ENCODE results near the gene C1D.
"Not testable (repeated sequence)": the region's sequence is repeated elsewhere in the genome, so short reads cannot be mapped to it uniquely, and the experiment has no call there.

The C1D gene

DNA sequence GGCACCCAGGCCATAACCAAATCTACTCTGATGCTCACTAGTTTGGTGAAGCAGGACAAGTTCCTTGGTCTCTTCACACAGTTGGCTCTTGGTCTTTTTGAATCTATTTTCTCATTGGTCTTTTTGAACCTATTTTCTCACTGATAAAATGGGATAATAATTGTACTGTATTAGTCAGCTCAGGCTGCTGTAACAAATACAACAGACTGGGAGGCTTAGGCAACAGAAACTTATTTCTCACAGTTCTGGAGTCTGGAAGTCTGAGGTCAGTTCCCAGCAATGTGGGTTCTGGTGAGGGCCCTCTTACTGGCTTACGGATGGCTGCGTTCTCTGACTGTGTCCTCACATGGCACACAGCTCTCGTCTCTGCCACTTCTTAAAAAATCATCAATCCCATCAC lies 63.5 kb downstream of the C1D start:
- no peak for DNase-seq (ENCODE audit: low read depth)

GRCh38 chr2:67997903-67998302 lies 64.9 kb downstream of the C1D start:
- no peak for DNase-seq (ENCODE audit: low read depth)

- DNase-seq (ENCODE audit: low read depth): peak; percentile 61
Measured at GRCh38 chr2:67997528-67997900, 65.3 kb downstream of the C1D start.

DNA sequence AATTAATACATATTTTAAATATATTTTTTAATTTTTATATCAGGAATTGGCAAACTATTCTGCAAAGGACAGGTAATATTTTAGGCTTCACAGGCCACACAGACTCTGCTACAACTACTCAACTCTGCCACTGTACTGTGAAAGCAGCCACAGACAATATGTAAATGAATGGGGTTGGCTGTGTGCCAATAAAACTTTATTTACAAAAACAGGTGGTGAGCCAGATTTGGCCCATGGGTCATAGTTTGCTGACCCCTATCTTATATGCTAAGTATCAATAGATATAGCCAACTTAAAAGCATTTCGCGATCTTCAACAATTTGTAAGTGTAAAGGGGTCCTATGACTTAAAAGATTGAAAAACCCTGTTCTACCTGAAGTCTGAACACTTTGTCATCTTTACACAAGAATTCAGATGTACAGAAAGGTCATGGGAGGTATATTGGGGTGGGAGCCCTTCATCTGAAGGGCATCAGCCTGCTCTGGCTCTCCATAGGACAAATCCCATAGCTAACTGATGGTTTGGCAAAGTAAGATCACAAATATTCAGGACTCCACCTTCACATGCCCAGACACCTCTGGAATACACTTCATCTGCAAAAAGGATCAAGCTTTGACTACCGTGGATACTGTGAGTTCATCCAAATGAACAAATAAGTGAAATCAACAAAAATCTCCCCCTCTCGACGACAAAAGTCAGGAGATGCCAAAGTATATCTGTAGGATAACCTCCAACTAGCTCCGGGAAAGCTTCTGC lies 65.9 kb downstream of the C1D start:
- no peak for DNase-seq (ENCODE audit: low read depth)

DNA sequence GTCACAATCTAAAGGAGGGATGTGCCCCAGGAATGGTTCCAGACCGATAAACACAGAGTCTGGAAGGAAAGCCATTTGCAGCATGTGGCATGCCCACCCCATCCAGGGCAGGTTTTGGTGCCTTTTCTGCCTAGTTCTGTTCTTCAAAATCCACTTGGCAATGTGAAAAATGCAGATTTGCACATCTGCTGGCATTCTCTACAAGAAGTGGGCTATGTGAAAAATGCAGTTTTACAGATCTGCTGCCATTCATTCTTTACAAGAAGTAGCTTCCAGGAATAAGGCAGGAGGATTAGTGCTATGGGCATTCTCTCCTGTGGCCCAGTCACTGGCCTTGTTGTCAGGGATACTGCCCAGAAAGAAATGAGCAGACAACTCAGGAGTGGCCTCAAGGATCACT lies 68.1 kb downstream of the C1D start:
- DNase-seq (ENCODE audit: low read depth): no peak

- DNase-seq (ENCODE audit: low read depth): not testable (repeated sequence)
Measured at GRCh38 chr2:67994069-67994468, 68.7 kb downstream of the C1D start.

DNA sequence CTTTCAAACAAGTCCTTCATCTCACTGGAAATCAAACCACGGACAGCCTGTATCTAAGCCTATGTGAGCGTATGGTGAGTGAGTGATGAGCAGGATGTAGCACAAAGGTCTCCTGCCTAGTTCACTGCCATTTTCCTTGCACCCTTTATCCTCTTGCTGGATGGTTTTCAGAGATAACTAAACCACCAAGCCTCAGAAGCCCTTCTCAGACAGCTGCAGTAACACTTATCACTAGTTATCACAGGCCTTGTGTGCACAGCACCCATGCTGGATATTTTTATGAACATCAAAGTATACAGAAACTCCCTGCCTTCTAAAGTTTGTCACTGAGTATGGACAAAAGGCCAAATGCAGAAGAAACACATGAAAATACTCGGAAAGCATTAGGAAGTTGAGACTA lies 69.5 kb downstream of the C1D start:
- no peak for DNase-seq (ENCODE audit: low read depth)

GRCh38 chr2:67991456-67991855 lies 71.3 kb downstream of the C1D start:
- DNase-seq (ENCODE audit: low read depth): no peak

All from iris pigment epithelial cell (primary cell).